Urinary bladder (tissue), 4 donors: ENCODE results near the gene GCGR. TPM values are rescaled to one million over a fixed set of nuclear protein-coding genes. Genes with fewer than 3 reads are reported as not detected.

Experiments
- DNase-seq: peaks from one replicate; pipeline ENCODE4 v3.0.0-alpha.2; 2015; ENCODE audit errors: extremely low spot score
- H3K27ac ChIP-seq: one replicate; pipeline ENCODE4 v1.5.1; 2013; ENCODE audit warnings: low read depth, mild to moderate bottlenecking, moderate library complexity
- H3K36me3 ChIP-seq: one replicate; pipeline ENCODE4 v1.6.1; 2013; ENCODE audit warnings: mild to moderate bottlenecking, moderate library complexity; ENCODE audit not compliant: insufficient read depth
- H3K4me1 ChIP-seq: one replicate; pipeline ENCODE4 v1.6.1; 2013; ENCODE audit warnings: mild to moderate bottlenecking, moderate library complexity; ENCODE audit not compliant: insufficient read depth
- H3K4me3 ChIP-seq: one replicate; pipeline ENCODE4 v1.5.1; 2013; ENCODE audit warnings: low read depth, low read length
- WGBS: extraction: QIAGEN DNeasy Blood & Tissue Kit; methylation state at CpG from one replicate; pipeline ENCODE4 v1.1.7; 2013; 5-methylcytosine and 5-hydroxymethylcytosine counted together
- polyA plus RNA-seq: library from polyadenylated mRNA; stranded (reverse); fragments of 200-250 nt; gene quantifications from one replicate; pipeline ENCODE4 v1.2.3, GENCODE V29; 2013
- total RNA-seq: library from RNA; depleted of rRNA; stranded (reverse); fragments of >200 nt; gene quantifications from one replicate; pipeline ENCODE4 v1.2.3, GENCODE V29; 2014
- donor health status: healthy with polysubstance abuse.
- donor health status: healthy.

Gene GCGR
- total and polyA plus RNA-seq, 2 donors = 0.16 TPM; not detected in 1

GRCh38 chr17:81844327-81844851, 40.4 kb downstream of the GCGR start:
- no peaks in the 10 kb centered on the region for H3K4me1 ChIP-seq
- no peak overlapping the region for H3K27ac ChIP-seq
- no peak for DNase-seq
- H3K36me3 ChIP-seq = peaks cover 5% of the 10 kb centered on the region
- no peak overlapping the region for H3K4me3 ChIP-seq
- 89% methylated on average over 14 of the region's 14 CpGs for WGBS

DNA sequence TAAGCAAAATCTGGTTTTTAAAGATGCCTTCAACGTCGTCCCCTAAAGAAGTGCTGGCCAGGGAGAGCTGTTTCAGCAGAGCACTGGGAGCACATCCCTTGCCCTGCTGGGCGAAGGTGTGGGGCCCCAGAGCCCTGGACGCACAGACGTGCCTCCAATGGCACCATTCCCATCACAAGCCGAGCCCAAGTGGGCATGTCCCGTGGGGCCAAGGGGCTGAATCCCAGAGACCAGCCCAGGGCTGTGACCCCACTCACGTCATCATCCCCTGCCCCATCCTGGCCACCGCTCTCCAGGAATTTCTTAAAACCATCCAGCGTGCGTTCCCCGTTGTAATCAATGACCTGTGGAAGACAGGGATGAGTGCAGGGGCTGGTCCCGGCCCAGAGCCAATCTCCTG, 40.9 kb downstream of the GCGR start:
- no peak for DNase-seq
- Histone ChIP-seq H3K27ac (no peak overlapping the region), H3K4me3 (no peak overlapping the region), H3K4me1 (no peaks in the 10 kb centered on the region), H3K36me3 (peaks cover 5% of the 10 kb centered on the region)
- 86% methylated on average over 13 of the region's 13 CpGs for WGBS

GRCh38 chr17:81845361-81845760, 41.4 kb downstream of the GCGR start:
- Histone ChIP-seq H3K27ac (no peak overlapping the region), H3K4me1 (no peaks in the 10 kb centered on the region), H3K4me3 (no peak overlapping the region), H3K36me3 (peaks cover 5% of the 10 kb centered on the region)
- WGBS = 95% methylated on average over 13 of the region's 13 CpGs
- no peak for DNase-seq

GRCh38 chr17:81845881-81846742, 42.2 kb downstream of the GCGR start:
- DNase-seq = no peak
- peaks cover 5% of the 10 kb centered on the region for H3K36me3 ChIP-seq
- no peak overlapping the region for H3K27ac ChIP-seq
- 93% methylated on average over 38 of the region's 38 CpGs for WGBS
- no peaks in the 10 kb centered on the region for H3K4me1 ChIP-seq
- no peak overlapping the region for H3K4me3 ChIP-seq

- WGBS = 91% methylated on average over 24 of the region's 24 CpGs
These were observed 43.1 kb downstream of the GCGR start for GRCh38 chr17:81846743-81847689.

GRCh38 chr17:81849457-81849856, 45.5 kb downstream of the GCGR start:
- no peak overlapping the region for H3K4me3 ChIP-seq
- DNase-seq = no peak
- no peak overlapping the region for H3K27ac ChIP-seq
- peaks cover 5% of the 10 kb centered on the region for H3K36me3 ChIP-seq
- WGBS = 96% methylated on average over 12 of the region's 12 CpGs
- no peaks in the 10 kb centered on the region for H3K4me1 ChIP-seq

More at GRCh38 chr17:81846743-81847689, 43.1 kb downstream of the GCGR start:
- no peak for DNase-seq
- Histone ChIP-seq H3K36me3 (peaks cover 5% of the 10 kb centered on the region), H3K27ac (no peak overlapping the region), H3K4me3 (no peak overlapping the region), H3K4me1 (no peaks in the 10 kb centered on the region)

DNA sequence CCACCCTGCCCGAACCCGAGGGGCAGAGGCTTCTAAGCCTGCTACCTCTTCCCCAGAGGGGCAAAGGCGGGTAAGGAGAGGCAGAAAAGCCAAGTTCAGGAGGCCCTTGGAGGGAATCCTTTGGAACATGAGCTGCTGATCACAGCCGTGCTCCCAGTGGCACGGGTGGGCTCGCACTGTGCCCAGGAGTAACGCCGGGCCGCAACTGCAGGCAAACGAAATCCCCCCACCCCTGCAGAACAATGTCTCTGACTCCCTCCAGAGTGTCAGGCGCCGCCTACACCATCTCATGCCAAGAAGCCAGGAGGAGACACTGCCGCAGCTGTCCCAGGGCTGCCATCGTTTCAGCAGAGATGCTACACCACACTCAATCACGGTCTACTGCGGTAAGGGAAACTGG, 47.5 kb downstream of the GCGR start:
- H3K27ac ChIP-seq = no peak overlapping the region
- no peaks in the 10 kb centered on the region for H3K4me1 ChIP-seq
- no peaks in the 10 kb centered on the region for H3K36me3 ChIP-seq
- no peak for DNase-seq
- H3K4me3 ChIP-seq = no peak overlapping the region
- WGBS = 94% methylated on average over 16 of the region's 16 CpGs

- Histone ChIP-seq H3K36me3 (no peaks in the 10 kb centered on the region), H3K27ac (no peak overlapping the region), H3K4me1 (no peaks in the 10 kb centered on the region), H3K4me3 (no peak overlapping the region)
- WGBS = 92% methylated on average over 12 of the region's 12 CpGs
- no peak for DNase-seq
These were observed 48.3 kb downstream of the GCGR start for GRCh38 chr17:81852237-81852636.

GRCh38 chr17:81854974-81855774, 51.2 kb downstream of the GCGR start:
- Histone ChIP-seq H3K4me1 (no peaks in the 10 kb centered on the region), H3K4me3 (no peak overlapping the region), H3K27ac (no peak overlapping the region), H3K36me3 (no peaks in the 10 kb centered on the region)
- 76% methylated on average over 29 of the region's 29 CpGs for WGBS
- no peak for DNase-seq

- 85% methylated on average over 30 of the region's 30 CpGs for WGBS
- H3K36me3 ChIP-seq = no peaks in the 10 kb centered on the region
- H3K4me1 ChIP-seq = no peaks in the 10 kb centered on the region
- H3K27ac ChIP-seq = no peak overlapping the region
- no peak for DNase-seq
- H3K4me3 ChIP-seq = no peak overlapping the region
These were observed 54.4 kb downstream of the GCGR start for GRCh38 chr17:81858170-81858966.

DNA sequence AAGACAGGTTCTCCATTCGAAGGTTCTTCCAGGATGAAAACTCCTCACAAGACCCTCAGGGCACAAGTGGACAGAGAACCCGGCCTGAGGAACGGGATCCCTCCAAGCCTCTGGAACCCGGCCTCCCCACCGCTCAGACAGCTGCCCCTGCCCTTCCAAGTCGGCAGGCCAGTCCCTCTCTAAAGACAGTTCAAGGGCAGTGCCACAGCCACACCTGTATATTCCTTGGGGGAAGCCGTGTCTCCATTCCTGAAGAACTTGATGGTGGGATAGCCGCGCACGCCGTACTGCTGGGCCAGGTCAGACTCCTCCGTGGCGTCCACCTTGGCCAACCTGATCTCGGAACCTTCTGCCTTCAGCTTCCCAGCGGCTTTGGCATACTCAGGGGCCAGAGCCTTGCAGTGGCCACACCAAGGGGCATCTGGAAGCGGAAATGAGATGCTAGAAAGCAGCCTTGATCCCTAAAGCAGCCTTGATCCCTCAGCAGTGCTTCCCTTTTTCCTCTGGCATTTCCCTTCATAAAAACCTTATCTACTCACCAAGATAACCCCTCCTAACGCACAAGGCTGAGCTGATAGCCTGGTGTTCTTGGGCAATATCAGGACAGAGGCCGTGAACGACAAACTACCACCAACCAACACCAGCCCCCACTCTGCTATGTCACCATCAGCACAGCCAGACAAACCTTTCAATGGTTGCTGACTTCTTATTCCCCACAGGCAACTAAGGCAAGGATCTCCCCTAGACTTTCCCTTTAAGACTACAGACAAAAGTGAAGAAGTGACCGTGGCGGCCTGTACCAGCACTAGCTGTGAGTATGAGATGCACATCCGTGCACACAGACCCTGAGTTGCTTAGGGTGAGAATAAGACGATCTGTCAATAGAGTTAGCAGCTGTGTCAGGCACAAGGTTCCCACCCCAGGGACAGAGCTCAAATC, 55.3 kb downstream of the GCGR start:
- no peaks in the 10 kb centered on the region for H3K36me3 ChIP-seq
- 50% methylated on average over 23 of the region's 23 CpGs for WGBS
- DNase-seq = no peak
- H3K27ac ChIP-seq = no peak overlapping the region
- peak overlapping the region; percentile 93 for H3K4me3 ChIP-seq
- H3K4me1 ChIP-seq = no peaks in the 10 kb centered on the region
